GM18873 (cell line): ENCODE data around the gene PCDHB16.
"Not testable (repeated sequence)": the region's sequence is repeated elsewhere in the genome, so short reads cannot be mapped to it uniquely, and the experiment has no call there.

ENCODE experiments used
- ATAC-seq: cut with Tn5 transposase; IDR thresholded peaks from one replicate; pipeline ENCODE4 v1.9.1; 2021; ENCODE audit warnings: mild to moderate bottlenecking, moderate library complexity, moderate number of reproducible peaks; ENCODE audit not compliant: unreplicated experiment, low FRiP score

The PCDHB16 gene

DNA sequence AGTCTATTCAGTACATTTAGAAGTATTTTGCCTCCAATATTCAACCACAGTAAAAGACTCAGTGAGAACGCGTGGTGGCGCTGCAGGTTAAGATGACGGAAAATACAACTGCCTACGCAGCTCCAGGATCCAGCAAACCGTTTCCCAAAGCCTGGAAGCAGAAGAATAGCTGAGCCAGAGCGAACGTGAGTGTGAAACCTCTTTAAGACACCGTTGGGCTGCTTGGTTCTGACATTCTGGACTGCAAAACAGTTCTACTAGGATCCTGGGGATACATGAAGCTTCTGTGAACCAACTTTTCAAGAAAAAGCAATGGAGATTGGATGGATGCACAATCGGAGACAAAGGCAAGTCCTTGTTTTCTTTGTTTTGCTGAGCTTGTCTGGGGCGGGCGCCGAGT is at the start of gene PCDHB16:
Gene PCDHB16 (plus strand): TSS at position 140 of the 400 bp plus-strand sequence. CDS start 173 bp downstream, at position 313.
- no peak for ATAC-seq

DNA sequence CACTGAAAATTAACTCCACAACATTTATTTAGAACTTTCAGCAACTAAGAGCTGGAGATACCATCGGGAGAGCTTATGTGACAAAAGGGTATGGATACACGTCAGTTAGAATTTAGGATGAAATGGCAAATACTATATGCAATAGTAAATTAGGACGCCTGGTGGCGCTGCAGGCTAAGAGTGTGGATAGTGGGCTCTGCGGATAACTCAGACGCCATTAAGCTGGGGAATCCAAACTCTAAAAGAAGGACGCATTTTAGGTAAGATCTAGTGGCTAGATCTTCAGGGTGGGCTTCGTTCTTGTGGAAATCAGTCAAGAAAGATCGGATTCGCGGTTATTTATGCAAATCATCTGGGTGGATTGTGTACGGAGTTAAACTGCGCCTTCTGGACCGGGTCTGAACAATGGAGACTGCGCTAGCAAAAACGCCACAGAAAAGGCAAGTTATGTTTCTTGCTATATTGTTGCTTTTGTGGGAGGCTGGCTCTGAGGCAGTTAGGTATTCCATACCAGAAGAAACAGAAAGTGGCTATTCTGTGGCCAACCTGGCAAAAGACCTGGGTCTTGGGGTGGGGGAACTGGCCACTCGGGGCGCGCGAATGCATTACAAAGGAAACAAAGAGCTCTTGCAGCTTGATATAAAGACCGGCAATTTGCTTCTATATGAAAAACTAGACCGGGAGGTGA is 47.0 kb upstream of the PCDHB16 start, which contains the start of gene PCDHB5:
Gene PCDHB5 (plus strand): TSS at position 177 of the 688 bp plus-strand sequence. CDS start 229 bp downstream, at position 406.
- no peak for ATAC-seq

- no peak for ATAC-seq
Observed at GRCh38 chr5:141135718-141136266, 46.4 kb upstream of the PCDHB16 start.

- not testable (repeated sequence) for ATAC-seq
Observed at GRCh38 chr5:141137346-141137745, 44.8 kb upstream of the PCDHB16 start.

GRCh38 chr5:141149812-141150211 is 32.4 kb upstream of the PCDHB16 start, which contains the start of gene PCDHB6:
Gene PCDHB6, plus strand, starts transcription at chr5:141150057. Its CDS starts 201 bp downstream, at chr5:141150258.
- no peak for ATAC-seq

- no peak for ATAC-seq
Observed at GRCh38 chr5:141150224-141150992, 31.8 kb upstream of the PCDHB16 start.

- ATAC-seq: no peak
Observed at GRCh38 chr5:141150993-141151325, 31.2 kb upstream of the PCDHB16 start.

DNA sequence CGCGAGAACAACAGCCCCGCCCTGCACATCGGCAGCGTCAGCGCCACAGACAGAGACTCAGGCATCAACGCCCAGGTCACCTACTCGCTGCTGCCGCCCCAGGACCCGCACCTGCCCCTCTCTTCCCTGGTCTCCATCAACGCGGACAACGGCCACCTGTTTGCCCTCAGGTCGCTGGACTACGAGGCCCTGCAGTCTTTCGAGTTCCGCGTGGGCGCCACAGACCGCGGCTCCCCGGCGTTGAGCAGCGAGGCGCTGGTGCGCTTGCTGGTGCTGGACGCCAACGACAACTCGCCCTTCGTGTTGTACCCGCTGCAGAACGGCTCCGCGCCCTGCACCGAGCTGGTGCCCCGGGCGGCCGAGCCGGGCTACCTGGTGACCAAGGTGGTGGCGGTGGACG is 30.6 kb upstream of the PCDHB16 start:
- ATAC-seq: not testable (repeated sequence)

DNA sequence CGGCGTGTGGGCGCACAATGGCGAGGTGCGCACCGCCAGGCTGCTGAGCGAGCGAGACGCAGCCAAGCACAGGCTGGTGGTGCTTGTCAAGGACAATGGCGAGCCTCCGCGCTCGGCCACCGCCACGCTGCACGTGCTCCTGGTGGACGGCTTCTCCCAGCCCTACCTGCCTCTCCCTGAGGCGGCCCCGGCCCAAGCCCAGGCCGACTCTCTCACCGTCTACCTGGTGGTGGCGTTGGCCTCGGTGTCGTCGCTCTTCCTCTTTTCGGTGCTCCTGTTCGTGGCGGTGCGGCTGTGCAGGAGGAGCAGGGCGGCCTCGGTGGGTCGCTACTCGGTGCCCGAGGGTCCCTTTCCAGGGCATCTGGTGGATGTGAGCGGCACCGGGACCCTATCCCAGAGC is 30.1 kb upstream of the PCDHB16 start:
- ATAC-seq: not testable (repeated sequence)

DNA sequence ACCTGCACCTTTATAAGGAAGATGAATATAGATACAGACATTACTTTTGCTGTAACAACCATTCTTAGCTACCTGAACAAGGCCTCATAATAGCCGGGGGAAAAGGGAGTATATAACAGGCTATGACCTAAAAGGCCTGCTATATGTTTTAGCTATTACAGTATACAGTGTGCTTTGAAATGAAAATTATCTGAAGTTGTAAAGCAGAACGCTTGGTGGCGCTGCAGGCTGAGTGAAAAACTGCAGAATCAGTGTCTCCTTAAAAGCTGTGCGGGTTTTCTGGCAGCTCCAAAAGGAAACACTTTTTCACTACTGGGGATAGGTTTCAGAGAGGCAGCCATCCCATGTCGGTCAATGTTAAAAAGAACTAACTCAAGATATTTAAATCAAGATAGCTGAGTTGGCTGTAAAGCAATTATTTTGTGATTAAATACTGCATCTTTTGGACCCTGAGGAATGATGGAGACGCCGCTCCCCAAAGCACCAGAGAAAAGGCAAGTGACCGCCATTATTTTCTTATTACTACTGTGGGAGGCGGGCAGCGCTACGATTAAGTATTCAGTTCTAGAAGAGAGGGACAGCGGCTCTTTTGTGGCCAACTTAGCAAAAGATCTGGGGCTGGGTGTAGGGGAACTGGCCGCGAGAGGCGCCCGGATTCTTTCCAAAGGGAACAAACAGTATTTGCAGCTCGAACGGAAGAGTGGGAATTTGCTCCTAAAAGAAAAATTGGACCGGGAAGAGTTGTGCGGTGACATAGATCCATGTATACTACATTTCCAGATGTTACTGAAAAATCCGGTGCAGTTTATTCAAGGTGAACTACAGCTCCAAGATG is 26.4 kb upstream of the PCDHB16 start:
- no peak for ATAC-seq

DNA sequence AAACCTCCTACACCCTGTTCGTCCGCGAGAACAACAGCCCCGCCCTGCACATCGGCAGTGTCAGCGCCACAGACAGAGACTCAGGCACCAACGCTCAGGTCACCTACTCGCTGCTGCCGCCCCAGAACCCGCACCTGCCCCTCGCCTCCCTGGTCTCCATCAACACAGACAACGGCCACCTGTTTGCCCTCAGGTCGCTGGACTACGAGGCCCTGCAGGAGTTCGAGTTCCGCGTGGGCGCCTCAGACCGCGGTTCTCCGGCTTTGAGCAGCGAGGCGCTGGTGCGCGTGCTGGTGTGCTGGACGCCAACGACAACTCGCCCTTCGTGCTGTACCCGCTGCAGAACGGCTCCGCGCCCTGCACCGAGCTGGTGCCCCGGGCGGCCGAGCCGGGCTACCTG is 24.8 kb upstream of the PCDHB16 start:
- not testable (repeated sequence) for ATAC-seq

GRCh38 chr5:141157901-141158300 is 24.3 kb upstream of the PCDHB16 start:
- ATAC-seq: not testable (repeated sequence)

DNA sequence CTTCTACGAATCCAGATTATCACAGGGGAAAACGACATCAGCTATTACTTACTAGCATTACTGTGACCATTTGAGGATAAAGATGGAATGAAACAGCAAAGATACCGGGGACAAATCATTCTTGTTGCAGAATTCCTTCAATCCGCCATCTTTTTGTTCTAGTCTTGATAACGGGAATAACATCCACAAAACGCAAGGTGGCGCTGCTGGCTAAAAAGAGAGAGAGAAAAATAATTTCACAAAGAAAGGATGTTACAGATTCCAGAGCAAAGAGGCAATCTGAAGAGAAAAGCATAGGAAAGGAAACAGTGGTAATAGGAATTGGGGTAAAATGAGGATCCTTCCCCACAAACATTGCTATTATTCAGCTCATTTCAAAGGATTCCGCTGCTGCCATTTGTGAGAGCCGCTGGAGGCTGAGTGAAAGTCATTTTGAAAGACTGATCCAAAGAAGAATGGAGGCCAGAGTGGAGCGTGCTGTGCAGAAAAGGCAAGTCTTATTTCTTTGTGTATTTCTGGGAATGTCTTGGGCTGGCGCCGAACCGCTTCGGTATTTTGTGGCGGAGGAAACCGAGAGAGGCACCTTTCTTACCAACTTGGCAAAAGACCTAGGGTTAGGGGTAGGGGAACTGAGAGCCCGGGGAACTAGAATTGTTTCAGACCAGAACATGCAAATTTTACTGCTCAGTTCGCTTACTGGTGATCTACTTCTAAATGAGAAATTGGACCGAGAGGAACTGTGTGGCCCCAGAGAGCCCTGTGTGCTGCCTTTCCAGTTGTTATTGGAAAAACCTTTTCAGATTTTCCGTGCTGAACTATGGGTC is 9.6 kb upstream of the PCDHB16 start, which contains the start of gene PCDHB7:
Gene PCDHB7 (plus strand): TSS at position 264 of the 824 bp plus-strand sequence. CDS start 192 bp downstream, at position 456.
- no peak for ATAC-seq

GRCh38 chr5:141174291-141175104 is 7.7 kb upstream of the PCDHB16 start:
- not testable (repeated sequence) for ATAC-seq

- ATAC-seq: no peak
Observed at GRCh38 chr5:141175933-141176332, 6.3 kb upstream of the PCDHB16 start.

GRCh38 chr5:141177577-141178191 is 4.5 kb upstream of the PCDHB16 start, which contains the start of gene PCDHB8:
Gene PCDHB8, plus strand, starts transcription at chr5:141177790. Its CDS starts 245 bp downstream, at chr5:141178035.
- ATAC-seq: not testable (repeated sequence)

- ATAC-seq: not testable (repeated sequence)
Observed at GRCh38 chr5:141179371-141179770, 2.8 kb upstream of the PCDHB16 start.

DNA sequence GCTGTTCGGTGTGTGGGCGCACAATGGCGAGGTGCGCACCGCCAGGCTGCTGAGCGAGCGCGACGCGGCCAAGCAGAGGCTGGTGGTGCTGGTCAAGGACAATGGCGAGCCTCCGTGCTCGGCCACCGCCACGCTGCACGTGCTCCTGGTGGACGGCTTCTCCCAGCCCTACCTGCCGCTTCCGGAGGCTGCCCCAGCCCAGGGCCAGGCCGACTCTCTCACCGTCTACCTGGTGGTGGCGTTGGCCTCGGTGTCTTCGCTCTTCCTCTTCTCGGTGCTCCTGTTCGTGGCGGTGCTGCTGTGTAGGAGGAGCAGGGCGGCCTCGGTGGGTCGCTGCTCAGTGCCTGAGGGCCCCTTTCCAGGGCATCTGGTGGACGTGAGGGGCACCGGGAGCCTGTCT is 2.3 kb upstream of the PCDHB16 start:
- ATAC-seq: not testable (repeated sequence)
